ENCODE data around the gene TMEM154.

The TMEM154 gene, protein sequence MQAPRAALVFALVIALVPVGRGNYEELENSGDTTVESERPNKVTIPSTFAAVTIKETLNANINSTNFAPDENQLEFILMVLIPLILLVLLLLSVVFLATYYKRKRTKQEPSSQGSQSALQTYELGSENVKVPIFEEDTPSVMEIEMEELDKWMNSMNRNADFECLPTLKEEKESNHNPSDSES

GRCh38 chr4:152679414-152680281, at the start of gene TMEM154:
TMEM154 (minus strand) TSS chr4:152679997; CDS start chr4:152679933, 64 bp downstream.
- peak in 36 of 56 donors; percentile 1 to 46 (median 18) for DNase-seq

DNA sequence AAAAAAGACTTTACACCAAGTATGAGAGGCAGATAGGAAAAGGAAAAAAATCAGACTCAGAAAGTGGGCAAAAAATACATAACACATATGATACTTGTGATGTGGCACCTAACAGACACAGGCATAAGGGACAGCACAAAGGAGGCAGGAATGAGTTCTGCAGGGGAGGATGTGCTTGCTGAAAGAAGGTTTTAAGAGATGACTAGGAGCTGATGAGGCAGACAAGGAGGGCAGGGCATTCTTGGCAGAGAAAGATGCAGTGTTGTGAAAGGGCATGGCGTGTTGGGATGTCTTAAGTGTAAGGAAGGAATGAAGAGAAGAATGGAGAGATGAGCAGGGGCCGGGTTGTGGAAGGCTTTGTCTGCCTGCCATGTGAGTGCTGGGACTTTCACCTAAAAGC, 49.7 kb upstream of the TMEM154 start:
- no peak for DNase-seq

DNA sequence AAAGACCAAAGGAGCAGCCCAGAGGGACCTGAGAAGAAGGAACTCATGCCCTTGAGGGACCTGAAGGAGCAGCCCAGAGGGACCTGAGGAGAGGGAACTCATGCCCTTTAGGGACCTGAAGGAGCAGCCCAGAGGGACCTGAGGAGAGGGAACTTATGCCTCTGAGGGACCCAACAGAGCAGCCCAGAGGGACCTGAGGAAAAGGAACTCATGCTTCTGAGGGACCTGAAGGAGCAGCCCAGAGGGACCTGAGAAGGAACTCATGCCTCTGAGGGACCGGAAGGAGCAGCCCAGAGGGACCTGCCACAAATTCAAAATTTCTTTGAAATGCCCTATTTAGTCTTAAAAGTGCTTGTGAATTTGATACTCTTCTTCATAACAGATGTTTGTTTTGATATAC, 48.5 kb upstream of the TMEM154 start:
- no peak for DNase-seq

- DNase-seq = no peak
Measured at GRCh38 chr4:152727784-152728183, 48.0 kb upstream of the TMEM154 start.

DNA sequence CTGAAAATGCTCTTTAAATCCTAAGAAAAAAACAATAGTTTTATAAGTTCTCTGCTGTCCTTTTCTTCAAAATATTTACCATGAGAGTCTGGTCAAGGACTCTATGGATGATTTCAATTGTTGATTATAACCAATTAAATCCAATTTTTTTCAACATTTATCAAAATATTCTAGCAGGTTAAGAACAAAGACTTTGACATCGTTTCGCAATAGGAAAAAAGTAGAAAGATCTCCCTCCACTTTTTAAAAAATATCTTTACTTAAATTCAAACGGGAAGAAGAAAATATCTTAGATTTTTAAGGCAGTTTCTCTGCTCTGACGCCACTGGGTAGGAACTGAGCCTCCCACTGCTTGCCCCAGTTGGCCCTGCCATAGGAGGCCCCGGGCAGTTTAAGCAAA, 44.7 kb upstream of the TMEM154 start:
- no peak for DNase-seq

GRCh38 chr4:152723236-152723635, 43.4 kb upstream of the TMEM154 start:
- no peak for DNase-seq

GRCh38 chr4:152719801-152720556, 40.2 kb upstream of the TMEM154 start:
- no peak for DNase-seq

- DNase-seq = no peak
Measured at GRCh38 chr4:152719291-152719690, 39.5 kb upstream of the TMEM154 start.

- no peak for DNase-seq
Measured at GRCh38 chr4:152715076-152715475, 35.3 kb upstream of the TMEM154 start.

DNA sequence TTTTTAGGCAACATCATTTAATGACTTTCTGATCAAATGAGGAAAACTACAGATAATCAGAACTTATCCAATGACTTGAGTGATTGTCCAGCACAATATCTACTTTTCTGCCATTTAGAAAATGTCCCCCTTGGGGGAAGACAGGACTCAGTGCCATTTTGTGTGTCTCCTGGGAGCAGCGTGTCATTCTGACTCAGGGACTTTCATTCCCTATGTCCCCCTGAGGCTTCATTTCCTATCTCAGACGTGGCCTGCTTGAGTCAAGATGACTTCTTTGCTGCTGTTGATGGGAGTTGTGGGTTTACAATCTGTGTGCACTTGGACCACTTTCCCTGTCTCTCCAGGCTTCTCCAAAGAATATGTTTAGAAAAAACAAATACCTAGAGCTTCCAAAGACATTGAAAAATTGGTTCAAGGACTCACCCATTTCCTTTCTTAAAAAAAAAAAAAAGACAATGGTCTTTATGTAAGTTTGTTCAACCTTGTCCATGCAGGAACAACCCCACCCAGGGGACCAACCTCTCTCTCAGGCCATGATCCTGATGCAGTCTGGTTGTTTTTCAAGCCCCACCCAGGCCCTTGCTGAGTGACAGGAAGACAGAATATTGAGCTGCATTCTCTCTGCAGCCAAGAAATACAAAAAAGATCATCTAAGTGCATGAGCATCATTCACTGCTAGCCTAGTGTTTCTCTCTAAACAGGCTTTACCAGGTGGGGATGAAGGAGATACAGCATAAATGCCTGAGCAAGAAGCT, 34.3 kb upstream of the TMEM154 start:
- no peak for DNase-seq

DNA sequence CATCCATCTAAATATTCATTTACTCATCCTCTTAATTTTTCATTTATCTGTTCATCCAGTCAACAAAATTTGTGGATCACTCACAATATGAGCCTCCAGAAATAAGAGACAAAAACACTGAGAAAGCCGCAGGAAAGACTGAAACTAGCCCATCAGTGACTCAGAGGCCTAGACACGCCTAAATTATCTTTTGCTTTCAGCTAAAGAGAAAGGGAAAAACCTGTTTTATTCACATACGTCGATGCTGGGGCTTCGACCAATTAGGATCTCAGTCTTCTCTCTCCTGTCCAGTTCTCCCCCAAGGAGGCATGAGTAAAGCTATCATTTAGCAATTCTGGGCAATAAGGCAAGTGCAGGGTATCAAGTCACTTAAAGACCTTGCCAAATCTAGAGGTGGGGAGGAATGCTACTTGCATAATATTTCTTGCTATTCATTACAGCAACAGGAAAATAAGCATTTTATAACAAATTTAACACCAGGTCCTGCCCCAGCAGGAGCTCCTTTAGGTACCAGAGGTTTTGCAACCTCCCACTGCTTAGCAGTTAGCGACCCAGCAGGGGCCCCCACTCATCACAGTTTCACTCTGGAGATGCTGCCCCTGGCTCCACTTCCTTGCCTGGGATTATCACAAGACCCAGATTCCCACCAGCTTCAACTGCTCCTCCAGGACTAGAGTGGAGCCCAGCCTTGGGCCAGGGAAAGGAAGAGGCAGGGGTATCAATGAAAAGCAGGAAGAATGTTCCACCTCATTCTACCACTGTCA, 30.1 kb upstream of the TMEM154 start:
- no peak for DNase-seq

- DNase-seq = no peak
Measured at GRCh38 chr4:152708796-152709195, 29.0 kb upstream of the TMEM154 start.

- DNase-seq = no peak
Measured at GRCh38 chr4:152708361-152708760, 28.6 kb upstream of the TMEM154 start.

DNA sequence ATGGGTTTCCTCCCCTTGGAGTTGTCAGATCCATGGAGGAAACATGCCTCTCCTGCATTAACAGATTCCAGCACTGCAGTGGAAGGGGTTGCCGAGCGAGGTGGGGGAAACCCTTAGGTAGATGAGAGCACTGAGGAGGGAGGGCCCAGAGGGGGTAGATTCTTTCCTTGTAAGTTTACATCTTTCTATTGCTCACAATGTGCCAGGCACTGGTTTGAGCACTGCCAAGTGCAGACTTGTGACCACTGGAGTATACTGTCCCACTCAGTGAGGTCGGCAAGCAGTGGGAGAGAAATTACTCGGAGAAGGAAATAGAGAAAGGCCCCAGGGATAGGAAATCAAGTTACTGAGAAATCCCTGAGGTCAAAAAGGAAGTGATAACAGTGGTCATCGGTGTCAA, 27.8 kb upstream of the TMEM154 start:
- DNase-seq = no peak

DNA sequence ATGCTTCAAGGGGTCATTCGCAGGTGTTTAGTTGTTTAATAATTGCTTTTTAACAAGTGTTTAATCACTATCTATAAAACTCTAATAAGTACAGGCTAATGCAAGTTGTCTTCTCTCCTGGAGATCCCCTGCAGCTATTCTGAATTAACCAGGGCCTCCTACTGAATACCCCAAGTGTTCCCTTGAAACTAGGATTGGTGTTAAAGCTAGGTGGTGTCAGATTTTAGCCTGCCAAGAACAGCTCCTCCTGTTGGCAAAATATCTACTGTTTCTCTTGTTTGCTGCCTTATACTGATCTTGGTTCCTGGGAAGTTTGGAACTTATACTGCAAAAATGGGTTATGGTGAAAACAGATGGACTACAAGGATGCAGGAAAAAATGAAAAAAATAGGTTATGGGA, 26.1 kb upstream of the TMEM154 start:
- no peak for DNase-seq

- DNase-seq = no peak
Measured at GRCh38 chr4:152704788-152705187, 25.0 kb upstream of the TMEM154 start.

DNA sequence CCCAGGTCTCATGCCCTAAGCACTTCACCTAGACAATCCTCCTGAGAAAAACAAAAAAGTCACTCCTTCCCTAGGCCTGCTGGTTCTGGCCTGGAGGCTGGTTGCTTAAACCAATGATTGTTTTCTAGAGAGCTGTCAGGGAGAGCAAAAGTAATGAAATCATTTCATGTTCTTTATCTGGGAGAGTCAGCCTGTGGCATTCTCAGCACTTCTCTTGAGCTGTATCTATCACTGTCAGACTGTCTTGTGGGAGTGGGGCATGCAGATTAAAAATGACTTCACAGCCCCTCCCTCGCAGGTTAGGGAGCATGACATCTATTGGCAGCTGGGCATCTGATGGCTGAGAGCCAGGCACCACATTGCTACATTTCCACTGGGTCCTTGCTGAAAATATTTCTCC, 20.4 kb upstream of the TMEM154 start:
- peak in 1 of 56 donors; percentile 4 for DNase-seq

GRCh38 chr4:152699313-152699712, 19.5 kb upstream of the TMEM154 start:
- no peak for DNase-seq

DNA sequence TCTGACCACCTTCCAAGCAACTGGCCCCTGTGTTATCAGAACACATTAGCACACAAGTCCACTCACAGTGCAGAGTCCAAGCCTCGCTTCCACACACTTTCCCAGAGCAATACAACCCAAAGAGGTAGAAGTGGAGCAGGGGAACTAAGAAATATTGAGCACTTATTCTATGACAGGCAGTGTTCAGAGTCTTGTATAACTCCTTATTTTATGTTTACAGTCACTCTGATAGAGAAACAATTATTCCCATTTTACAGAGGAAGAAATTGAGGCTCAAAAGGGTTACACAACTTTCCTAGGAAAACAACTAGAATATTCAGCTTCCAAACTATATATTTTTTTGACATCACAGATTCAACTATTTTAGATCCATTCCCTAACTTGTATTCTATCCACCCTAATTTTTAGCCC, 18.3 kb upstream of the TMEM154 start:
- no peak for DNase-seq

GRCh38 chr4:152697284-152698088, 17.7 kb upstream of the TMEM154 start:
- no peak for DNase-seq
